GM18505 (cell line): Measurements from ENCODE around the gene GAA.
"Not testable (repeated sequence)": the region's sequence is repeated elsewhere in the genome, so short reads cannot be mapped to it uniquely, and the experiment has no call there.

ENCODE experiments used
- ATAC-seq: cut with Tn5 transposase; IDR thresholded peaks from one replicate; pipeline ENCODE4 v1.9.1; 2021; ENCODE audit not compliant: unreplicated experiment
- POLR2A ChIP-seq: IDR thresholded peaks from 4 replicates; pipeline ENCODE4 v1.6.1; 2011; ENCODE audit warnings: borderline replicate concordance; ENCODE audit not compliant: insufficient read depth, insufficient read length; ENCODE audit errors: extremely low read depth

Gene GAA

DNA sequence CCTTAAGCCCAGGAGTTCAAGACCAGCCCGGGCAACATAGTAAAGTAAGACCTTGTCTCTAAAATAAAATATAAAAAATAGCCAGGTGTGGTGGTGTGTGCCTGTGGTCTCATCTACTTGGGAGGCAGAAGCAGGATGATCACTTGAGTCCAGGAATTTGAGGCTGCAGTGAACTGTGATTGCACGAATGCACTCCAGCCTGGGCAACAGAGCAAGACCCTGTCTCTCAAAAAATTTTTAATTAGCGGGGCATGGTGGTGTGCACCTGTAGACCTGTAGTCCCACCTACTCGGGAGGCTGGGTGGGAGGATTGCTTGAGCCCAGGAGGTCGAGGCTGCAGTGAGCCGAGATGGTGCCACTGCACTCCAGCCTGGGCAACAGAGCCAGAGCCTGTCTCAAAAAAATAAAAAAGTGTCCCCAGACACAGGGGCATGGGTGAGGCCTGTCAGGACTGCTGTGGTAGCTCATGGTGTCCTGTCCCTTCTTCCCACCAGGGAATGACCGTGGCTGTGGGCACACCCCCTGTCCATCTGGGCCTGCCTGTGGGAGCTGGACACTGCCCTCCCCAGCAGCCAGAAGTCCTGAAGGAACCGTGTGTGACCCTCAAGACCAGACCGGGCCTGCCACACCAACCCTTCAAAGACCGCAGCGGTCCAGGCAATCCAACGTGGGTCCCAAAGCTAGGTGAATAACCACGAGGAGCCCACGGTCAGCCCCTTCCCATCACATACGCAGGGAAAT, 30.8 kb upstream of the GAA start:
- TF ChIP-seq POLR2A = no peak
- no peak for ATAC-seq

- ATAC-seq = no peak
- no peak for TF ChIP-seq POLR2A
Observed at GRCh38 chr17:80071116-80071841, 30.1 kb upstream of the GAA start.

DNA sequence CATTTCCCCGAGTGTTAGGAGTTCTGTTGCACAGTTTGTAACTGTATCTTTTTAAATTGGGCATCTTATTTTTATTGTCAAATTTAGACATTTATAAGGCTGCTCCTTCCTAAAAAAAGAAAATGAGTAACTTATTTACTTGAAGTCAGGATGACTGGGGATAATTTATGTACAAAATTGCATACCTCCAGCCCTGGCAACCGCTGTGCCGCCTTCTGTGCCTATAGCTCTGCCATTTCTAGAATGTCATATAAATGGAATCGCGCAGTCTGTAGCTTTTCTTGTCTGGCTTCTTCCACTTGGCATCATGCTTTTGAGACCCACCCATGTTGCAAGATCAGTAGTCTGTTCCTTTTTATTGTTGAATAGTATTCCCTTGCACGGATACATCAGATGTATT, 29.0 kb upstream of the GAA start:
- no peak for ATAC-seq
- TF ChIP-seq POLR2A = no peak

DNA sequence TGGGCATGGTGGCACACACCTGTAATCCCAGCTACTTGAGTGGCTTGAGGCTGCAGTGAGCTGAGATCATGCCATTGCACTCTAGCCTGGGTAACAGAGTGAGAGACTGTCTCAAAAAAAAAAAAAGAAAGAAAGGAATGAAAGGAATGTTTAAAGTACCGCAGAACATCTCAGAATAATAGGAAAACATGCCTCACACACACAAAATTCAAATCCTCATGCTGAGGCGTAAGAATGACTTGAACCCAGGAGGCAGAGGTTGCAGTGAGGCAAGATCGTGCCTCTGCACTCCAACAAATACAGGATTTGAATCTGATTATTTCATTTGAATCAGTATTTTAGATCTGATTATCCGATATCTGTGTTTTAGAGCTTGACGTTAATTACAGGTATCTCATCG, 21.3 kb upstream of the GAA start:
- TF ChIP-seq POLR2A = no peak
- ATAC-seq = no peak

DNA sequence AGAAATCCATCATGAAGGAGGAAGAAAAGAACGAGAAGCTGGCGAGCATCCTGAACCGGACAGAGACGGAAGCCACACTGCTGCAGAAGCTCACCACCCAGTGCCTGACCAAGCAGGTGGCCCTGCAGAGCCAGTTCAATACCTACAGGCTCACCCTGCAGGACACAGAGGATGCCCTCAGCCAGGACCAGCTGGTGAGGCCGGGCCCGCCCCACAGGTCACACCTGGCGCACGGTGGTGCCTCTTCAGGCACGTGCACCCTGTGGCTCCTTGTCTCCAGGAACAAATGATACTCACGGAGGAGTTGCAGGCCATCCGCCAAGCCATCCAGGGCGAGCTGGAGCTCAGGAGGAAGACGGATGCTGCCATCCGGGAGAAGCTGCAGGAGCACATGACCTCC, 19.8 kb upstream of the GAA start:
- no peak for TF ChIP-seq POLR2A
- ATAC-seq = no peak

DNA sequence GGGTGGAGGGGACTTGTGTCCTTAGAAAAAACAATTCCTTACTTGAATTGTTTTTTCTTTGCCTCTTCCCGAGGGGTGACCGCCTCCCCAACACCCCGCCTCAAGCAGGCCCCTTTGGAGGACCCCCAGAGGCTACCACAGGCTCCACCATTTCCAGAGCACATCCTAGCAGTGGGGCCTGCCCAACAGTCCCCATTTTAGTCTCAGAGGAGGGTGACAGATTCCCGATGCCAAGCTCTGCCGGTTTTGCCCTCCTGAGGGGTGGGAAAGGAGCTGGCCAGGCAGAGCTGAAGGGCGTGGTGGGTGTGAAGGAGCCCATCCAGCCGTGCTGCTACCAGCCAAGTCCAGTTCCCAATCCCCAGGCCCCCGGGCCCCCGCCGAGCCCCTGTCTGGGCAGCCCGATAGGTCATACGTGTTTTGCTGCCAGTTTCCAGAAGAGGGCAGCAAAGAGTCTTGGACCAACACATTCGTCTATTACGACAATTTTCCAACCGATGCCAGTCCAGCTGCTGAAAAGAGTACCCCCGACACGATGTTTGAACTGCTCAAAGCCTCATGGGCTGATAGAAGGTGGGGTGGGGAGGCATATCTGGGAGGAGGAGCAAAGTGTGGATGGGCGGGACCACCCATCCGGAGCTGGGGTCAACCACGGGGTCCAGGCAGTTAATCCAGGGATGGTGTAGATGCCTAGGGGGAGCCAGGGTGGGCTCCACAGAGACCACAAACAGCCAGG, 18.8 kb upstream of the GAA start:
- ATAC-seq = no peak
- TF ChIP-seq POLR2A = no peak

GRCh38 chr17:80083136-80083661, 18.2 kb upstream of the GAA start:
- TF ChIP-seq POLR2A = no peak
- no peak for ATAC-seq

GRCh38 chr17:80084773-80085172, 16.6 kb upstream of the GAA start:
- ATAC-seq = no peak
- TF ChIP-seq POLR2A = no peak

DNA sequence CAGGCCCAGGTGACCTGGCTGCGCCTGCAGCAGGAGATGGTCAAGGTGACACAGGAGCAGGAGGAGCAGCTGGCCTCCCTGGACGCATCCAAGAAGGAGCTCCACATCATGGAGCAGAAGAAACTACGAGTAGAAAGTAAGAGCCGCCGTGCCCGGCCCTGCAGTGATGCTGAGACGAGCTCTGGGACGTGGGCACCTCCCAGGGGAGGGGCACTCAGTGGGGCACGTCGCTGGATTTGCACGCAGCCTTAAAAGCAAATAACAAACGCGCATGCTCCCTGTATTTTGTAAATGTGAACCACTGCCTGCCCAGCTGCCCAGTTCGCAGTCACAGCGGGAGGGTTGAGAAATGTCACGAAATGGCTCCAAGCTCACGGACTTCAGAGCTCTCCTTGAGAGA, 15.3 kb upstream of the GAA start:
- ATAC-seq = no peak
- no peak for TF ChIP-seq POLR2A

GRCh38 chr17:80086616-80087015, 14.8 kb upstream of the GAA start:
- TF ChIP-seq POLR2A = no peak
- ATAC-seq = no peak

DNA sequence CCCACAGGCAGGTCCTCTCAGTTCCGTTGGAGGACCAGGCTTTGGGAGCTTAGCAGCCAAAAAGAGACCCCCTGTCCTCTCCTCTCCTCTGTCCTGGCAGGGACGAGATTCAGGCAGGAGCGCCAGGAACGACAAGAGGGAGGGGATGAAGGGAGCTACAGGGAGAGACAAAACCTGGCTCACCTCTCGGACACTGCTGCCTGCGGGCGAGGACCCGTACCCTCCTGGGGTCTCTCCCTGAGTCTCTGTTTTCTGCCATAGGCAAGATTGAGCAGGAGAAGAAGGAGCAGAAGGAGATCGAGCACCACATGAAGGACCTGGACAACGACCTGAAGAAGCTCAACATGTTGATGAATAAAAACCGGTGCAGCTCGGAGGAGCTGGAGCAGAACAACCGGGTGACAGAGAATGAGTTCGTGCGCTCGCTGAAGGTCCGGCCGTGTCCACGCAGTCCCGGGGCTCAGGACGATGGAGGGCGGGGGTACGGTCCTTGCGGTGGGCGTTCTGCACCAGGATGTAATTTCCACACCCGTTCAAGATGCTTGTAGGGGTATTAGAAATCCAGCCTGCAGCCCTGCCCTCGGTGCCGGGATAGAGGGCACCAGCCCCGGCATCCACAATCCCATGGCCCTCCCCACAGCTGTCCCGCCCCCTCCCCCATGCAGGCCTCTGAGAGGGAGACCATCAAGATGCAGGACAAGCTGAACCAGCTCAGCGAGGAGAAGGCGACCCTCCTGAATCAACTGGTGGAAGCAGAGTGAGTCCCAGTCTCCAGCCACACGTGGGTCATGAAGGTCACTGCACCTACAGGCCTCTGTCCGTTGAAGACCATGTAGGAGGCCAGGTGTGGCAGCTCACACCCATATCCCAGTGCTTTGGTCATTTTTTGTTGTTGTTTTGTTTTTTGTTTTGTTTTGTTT, 13.8 kb upstream of the GAA start:
- ATAC-seq = no peak
- TF ChIP-seq POLR2A = no peak

- no peak for TF ChIP-seq POLR2A
- no peak for ATAC-seq
Observed at GRCh38 chr17:80089762-80090161, 11.6 kb upstream of the GAA start.

DNA sequence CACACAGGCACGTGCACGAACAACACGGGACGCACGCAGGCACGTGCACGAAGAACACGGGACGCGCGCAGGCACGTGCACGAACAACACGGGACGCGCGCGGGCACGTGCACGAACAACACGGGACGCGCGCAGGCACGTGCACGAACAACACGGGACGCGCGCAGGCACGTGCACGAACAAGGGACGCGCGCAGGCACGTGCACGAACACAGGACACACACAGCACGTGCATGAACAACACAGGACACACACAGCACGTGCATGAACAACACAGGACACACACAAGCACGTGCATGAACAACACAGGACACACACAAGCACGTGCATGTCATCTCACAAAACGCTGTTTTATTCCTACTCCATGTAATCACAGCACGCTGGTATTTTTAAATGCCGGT, 11.2 kb upstream of the GAA start:
- ATAC-seq = not testable (repeated sequence)

- TF ChIP-seq POLR2A = no peak
- ATAC-seq = no peak
Observed at GRCh38 chr17:80091376-80091775, 10.0 kb upstream of the GAA start.

- TF ChIP-seq POLR2A = no peak
Observed at GRCh38 chr17:80092959-80093358, 8.4 kb upstream of the GAA start.

More at GRCh38 chr17:80092959-80093358, 8.4 kb upstream of the GAA start:
- ATAC-seq = no peak
